KMS-11 (cell line): ENCODE data around the gene CCDC134.
"Not testable (repeated sequence)": the region's sequence is repeated elsewhere in the genome, so short reads cannot be mapped to it uniquely, and the experiment has no call there.

Experiments
- H2AFZ ChIP-seq: fragments of 200-600 bp; sonication (generic); 2 replicates; pipeline ENCODE4 v1.6.1; 2016; ENCODE audit warnings: antibody characterized with exemption, mixed run types, low read depth
- H3K27ac ChIP-seq: fragments of 200-600 bp; sonication (generic); 2 replicates; pipeline ENCODE4 v1.6.1; 2016; ENCODE audit warnings: mild to moderate bottlenecking, mixed run types
- H3K27me3 ChIP-seq: fragments of 200-600 bp; sonication (generic); 2 replicates; pipeline ENCODE4 v1.6.1; 2017; ENCODE audit warnings: mild to moderate bottlenecking, low read depth, mixed run types, moderate library complexity; ENCODE audit not compliant: insufficient read depth
- H3K36me3 ChIP-seq: fragments of 200-600 bp; sonication (generic); 2 replicates; pipeline ENCODE4 v1.6.1; 2017; ENCODE audit warnings: mild to moderate bottlenecking, mixed run types; ENCODE audit not compliant: insufficient read depth
- H3K4me1 ChIP-seq: fragments of 200-600 bp; sonication (generic); 2 replicates; pipeline ENCODE4 v1.6.1; 2016; ENCODE audit warnings: mild to moderate bottlenecking, low read depth, mixed run types; ENCODE audit not compliant: poor library complexity, severe bottlenecking
- H3K4me2 ChIP-seq: fragments of 200-600 bp; sonication (generic); 2 replicates; pipeline ENCODE4 v1.7.0; 2016; ENCODE audit warnings: mild to moderate bottlenecking, mixed run types
- H3K4me3 ChIP-seq: fragments of 200-600 bp; sonication (generic); IDR thresholded peaks from 2 replicates; pipeline ENCODE4 v1.6.1; 2017; ENCODE audit warnings: low read depth, low read length, mixed read lengths; ENCODE audit not compliant: insufficient read depth
- H3K79me2 ChIP-seq: fragments of 200-600 bp; sonication (generic); 2 replicates; pipeline ENCODE4 v1.6.1; 2016; ENCODE audit warnings: low read depth, mixed run types; ENCODE audit not compliant: insufficient read depth
- H3K9ac ChIP-seq: fragments of 200-600 bp; sonication (generic); 2 replicates; pipeline ENCODE4 v1.6.1; 2016; ENCODE audit warnings: mild to moderate bottlenecking, mixed run types
- H4K20me1 ChIP-seq: fragments of 200-600 bp; sonication (generic); 2 replicates; pipeline ENCODE4 v1.6.1; 2016; ENCODE audit warnings: mild to moderate bottlenecking, mixed run types; ENCODE audit not compliant: insufficient read depth
- TF ChIP-seq, protein P1 (sequence below): fragments of 200-600 bp; sonication (generic); conservative IDR thresholded peaks from 2 replicates; pipeline ENCODE4 v1.6.1; 2017; ENCODE audit warnings: low read depth, mild to moderate bottlenecking, antibody characterized with exemption, low read length, moderate library complexity, mixed read lengths

The CCDC134 gene

GRCh38 chr22:41862160-41862529 is 61.7 kb downstream of the CCDC134 start:
- Histone ChIP-seq H4K20me1 (peaks cover 24% of the 10 kb centered on the region), H3K27ac (peak overlapping the region; percentile 35; the same call in 1 of the 2 replicates), H3K36me3 (no peaks in the 10 kb centered on the region), H3K4me1 (peaks cover 63% of the 10 kb centered on the region), H3K79me2 (peaks cover 81% of the 10 kb centered on the region), H3K4me3 (no peak overlapping the region), H3K27me3 (no peaks in the 10 kb centered on the region), H3K9ac (no peak overlapping the region), H3K4me2 (peak overlapping the region; percentile 41; the same call in 1 of the 2 replicates), H2AFZ (no peak overlapping the region)
- TF ChIP-seq, protein P1, sequence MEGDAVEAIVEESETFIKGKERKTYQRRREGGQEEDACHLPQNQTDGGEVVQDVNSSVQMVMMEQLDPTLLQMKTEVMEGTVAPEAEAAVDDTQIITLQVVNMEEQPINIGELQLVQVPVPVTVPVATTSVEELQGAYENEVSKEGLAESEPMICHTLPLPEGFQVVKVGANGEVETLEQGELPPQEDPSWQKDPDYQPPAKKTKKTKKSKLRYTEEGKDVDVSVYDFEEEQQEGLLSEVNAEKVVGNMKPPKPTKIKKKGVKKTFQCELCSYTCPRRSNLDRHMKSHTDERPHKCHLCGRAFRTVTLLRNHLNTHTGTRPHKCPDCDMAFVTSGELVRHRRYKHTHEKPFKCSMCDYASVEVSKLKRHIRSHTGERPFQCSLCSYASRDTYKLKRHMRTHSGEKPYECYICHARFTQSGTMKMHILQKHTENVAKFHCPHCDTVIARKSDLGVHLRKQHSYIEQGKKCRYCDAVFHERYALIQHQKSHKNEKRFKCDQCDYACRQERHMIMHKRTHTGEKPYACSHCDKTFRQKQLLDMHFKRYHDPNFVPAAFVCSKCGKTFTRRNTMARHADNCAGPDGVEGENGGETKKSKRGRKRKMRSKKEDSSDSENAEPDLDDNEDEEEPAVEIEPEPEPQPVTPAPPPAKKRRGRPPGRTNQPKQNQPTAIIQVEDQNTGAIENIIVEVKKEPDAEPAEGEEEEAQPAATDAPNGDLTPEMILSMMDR = no peak

GRCh38 chr22:41862530-41863266 is 62.2 kb downstream of the CCDC134 start:
- H3K4me3 ChIP-seq = no peak overlapping the region
- peak overlapping the region; percentile 41 for H3K4me2 ChIP-seq
- H3K36me3 ChIP-seq = no peaks in the 10 kb centered on the region
- H3K4me1 ChIP-seq = peaks cover 59% of the 10 kb centered on the region
- H3K27ac ChIP-seq = peak overlapping the region; percentile 35; the same call in 1 of the 2 replicates
- no peak overlapping the region for H3K9ac ChIP-seq
- no peak overlapping the region for H2AFZ ChIP-seq
- H3K79me2 ChIP-seq = peaks cover 76% of the 10 kb centered on the region
- TF ChIP-seq, protein P1 = no peak
- H3K27me3 ChIP-seq = no peaks in the 10 kb centered on the region
- H4K20me1 ChIP-seq = peaks cover 19% of the 10 kb centered on the region

DNA sequence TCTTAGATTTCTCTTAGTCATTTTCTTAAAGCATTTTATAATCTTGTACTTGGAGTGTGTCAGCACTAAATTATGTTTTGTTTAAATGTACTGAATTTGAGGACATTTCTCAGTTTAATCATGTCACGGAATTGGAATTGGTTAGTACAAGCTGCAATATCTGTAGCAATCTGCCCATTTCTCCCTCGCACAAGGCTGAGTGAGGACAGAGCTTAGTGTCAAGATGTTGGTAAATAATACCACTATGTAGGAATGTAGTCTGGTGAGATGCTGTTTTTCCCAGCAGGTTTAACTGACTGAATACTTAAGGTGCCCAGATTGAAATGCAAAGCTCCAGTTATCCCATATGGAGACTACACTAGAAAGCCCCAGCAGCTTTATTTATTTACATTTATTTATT is 63.0 kb downstream of the CCDC134 start:
- Histone ChIP-seq H3K4me1 (peaks cover 51% of the 10 kb centered on the region), H3K36me3 (no peaks in the 10 kb centered on the region), H3K9ac (no peak overlapping the region), H3K79me2 (peaks cover 68% of the 10 kb centered on the region), H3K4me2 (peak overlapping the region; percentile 41), H4K20me1 (peaks cover 18% of the 10 kb centered on the region), H3K4me3 (no peak overlapping the region), H3K27ac (peak overlapping the region; percentile 35; the same call in 1 of the 2 replicates), H3K27me3 (no peaks in the 10 kb centered on the region), H2AFZ (no peak overlapping the region)
- TF ChIP-seq, protein P1 = no peak

GRCh38 chr22:41868556-41868955 is 68.1 kb downstream of the CCDC134 start:
- Histone ChIP-seq H3K4me1 (peaks cover 5% of the 10 kb centered on the region), H3K9ac (no peak overlapping the region), H3K27me3 (no peaks in the 10 kb centered on the region), H3K79me2 (peaks cover 19% of the 10 kb centered on the region), H3K4me2 (no peak overlapping the region), H4K20me1 (0 out of 2 replicates have a peak, but pooled peaks cover under 1% of the 10 kb centered on the region), H3K27ac (no peak overlapping the region), H3K36me3 (no peaks in the 10 kb centered on the region; the same call in 1 of the 2 replicates), H3K4me3 (no peak overlapping the region), H2AFZ (no peak overlapping the region)
- TF ChIP-seq, protein P1 = no peak

DNA sequence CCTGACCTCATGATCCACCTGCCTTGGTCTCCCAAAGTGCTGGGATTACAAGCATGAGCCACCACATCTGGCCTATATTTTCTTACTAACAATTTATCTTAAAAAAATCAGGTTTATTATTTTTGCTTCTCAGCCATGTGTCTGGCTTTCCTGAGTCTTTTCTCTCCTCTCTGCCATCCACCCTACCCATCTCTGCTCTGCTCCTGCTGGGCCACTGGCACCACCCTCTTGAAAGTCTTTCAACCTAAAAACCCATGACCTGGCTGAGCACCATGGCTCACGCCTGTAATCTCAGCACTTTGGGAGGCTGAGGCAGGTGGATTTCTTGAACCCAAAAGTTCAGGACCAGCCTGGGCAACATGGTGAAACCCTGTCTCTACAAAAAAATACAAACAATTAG is 69.6 kb downstream of the CCDC134 start:
- H3K4me2 ChIP-seq, H3K27me3 ChIP-seq, H4K20me1 ChIP-seq, H3K4me1 ChIP-seq, H3K36me3 ChIP-seq, H3K9ac ChIP-seq, H3K27ac ChIP-seq, H3K4me3 ChIP-seq, H2AFZ ChIP-seq, H3K79me2 ChIP-seq: not testable (repeated sequence)
